GM06990 (cell line): ENCODE results near the gene RUFY2.

Source experiments
- DNase-seq: peaks from one replicate; pipeline ENCODE4 v3.0.0-alpha.2; 2011; ENCODE audit not compliant: insufficient read length; ENCODE audit errors: extremely low read depth
- H3K27me3 ChIP-seq: replicated peaks from 2 replicates; pipeline ENCODE4 v1.6.0; 2011; ENCODE audit warnings: low read length; ENCODE audit not compliant: control insufficient read depth, insufficient read depth
- H3K36me3 ChIP-seq: 2 replicates; pipeline ENCODE4 v1.5.1; 2011; ENCODE audit warnings: low read length; ENCODE audit not compliant: control insufficient read depth, insufficient read depth
- H3K4me3 ChIP-seq: replicated peaks from 2 replicates; pipeline ENCODE4 v1.5.1; 2011; ENCODE audit warnings: low read depth, mild to moderate bottlenecking, control low read depth, low read length
- TF ChIP-seq, protein P1 (sequence below): IDR thresholded peaks from 2 replicates; pipeline ENCODE4 v1.5.1; 2011; ENCODE audit warnings: low read length, control low read depth, mild to moderate bottlenecking, inconsistent platforms; ENCODE audit not compliant: insufficient read depth, poor library complexity, severe bottlenecking

The RUFY2 gene

DNA sequence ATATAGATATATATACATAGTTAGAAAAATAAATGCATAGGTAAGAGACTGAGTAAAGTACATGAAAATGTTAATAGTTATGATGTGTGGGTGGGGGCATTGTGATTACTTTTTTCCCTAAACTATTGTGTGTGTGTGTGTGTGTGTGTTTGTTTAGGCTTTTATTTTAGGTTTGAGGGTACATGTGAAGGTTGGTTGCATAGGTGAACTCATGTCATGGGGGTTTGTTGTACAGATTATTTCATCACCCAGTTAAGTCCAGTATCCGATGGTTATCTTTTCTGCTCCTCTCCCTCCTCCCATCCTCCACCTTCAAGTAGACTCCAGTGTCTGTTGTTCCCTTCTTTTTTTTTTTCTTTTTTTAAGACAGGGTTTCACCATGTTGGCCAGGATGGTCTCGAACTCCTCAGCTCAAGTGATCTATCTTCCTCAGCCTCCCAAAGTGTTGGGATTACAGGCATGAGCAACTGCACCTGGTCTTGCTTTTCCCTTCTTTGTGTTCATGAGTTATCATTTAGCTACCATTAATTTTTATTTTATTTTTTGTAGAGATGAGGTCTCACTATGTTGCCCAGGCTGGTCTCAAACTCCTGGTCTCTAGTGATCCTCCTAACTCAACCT is 1.9 kb upstream of the RUFY2 start:
- H3K36me3 ChIP-seq, result 0 out of 2 replicates have a peak, but pooled peaks cover 1% of the 10 kb centered on the region
- TF ChIP-seq, protein P1, sequence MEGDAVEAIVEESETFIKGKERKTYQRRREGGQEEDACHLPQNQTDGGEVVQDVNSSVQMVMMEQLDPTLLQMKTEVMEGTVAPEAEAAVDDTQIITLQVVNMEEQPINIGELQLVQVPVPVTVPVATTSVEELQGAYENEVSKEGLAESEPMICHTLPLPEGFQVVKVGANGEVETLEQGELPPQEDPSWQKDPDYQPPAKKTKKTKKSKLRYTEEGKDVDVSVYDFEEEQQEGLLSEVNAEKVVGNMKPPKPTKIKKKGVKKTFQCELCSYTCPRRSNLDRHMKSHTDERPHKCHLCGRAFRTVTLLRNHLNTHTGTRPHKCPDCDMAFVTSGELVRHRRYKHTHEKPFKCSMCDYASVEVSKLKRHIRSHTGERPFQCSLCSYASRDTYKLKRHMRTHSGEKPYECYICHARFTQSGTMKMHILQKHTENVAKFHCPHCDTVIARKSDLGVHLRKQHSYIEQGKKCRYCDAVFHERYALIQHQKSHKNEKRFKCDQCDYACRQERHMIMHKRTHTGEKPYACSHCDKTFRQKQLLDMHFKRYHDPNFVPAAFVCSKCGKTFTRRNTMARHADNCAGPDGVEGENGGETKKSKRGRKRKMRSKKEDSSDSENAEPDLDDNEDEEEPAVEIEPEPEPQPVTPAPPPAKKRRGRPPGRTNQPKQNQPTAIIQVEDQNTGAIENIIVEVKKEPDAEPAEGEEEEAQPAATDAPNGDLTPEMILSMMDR, result no peak
- H3K4me3 ChIP-seq, result no peak overlapping the region
- no peak for DNase-seq
- no peaks in the 10 kb centered on the region for H3K27me3 ChIP-seq

DNA sequence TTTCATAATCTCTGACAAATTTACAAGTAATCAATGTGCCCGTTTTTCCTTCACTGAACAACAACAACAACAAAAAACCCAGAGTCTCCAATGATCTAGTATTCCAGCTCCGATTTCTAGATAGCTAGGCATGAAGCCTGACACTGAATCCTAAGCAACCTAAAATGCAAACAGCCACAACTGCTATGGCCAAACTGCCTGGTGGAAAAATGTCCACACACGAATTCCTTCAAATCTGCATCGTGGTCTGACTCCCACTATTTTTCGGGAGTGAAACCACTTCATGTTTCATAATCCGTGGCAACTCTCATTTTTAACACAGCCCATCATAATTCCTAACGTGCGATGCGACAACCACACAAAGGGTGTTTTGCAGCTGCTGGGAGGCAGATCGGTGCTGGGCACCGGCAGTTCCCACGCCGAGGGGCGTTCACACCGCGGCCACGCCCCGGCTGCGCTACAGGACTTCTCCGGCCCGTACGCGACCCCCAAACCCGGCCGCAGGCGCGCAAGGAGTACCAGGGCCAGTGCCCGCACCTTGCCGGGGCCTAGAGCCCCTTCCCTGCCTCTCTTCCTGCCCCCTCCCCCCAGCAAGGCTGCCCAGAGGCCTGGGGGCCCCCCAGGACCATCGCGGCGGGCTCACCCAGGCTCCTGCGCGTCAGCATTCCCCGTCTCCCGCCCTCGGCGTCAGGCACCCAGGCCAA is 814 bp downstream of the RUFY2 start:
- peak overlapping the region; percentile 98 for H3K4me3 ChIP-seq
- H3K27me3 ChIP-seq, result no peaks in the 10 kb centered on the region
- H3K36me3 ChIP-seq, result no peaks in the 10 kb centered on the region
- DNase-seq, result peak; percentile 77
- TF ChIP-seq, protein P1, result no peak

DNA sequence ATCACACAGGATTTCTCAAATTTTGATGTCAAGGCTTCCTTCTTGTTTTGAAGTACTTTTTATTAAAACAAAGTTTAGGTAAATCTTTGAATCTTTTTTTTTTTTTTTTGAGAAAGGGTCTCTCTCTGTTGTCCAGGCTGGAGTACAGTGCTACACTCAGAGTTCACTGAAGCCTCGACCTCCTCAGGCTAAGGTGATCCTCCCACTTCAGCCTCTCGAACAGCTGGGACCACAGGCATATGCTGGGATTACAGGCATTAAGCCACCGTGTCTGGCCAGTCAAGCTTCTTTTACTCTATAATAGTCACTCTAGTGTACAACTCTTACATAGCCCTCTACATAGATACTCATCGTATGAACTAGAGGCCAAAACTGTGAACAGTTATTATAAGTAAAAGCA is 3.4 kb downstream of the RUFY2 start:
- no peaks in the 10 kb centered on the region for H3K27me3 ChIP-seq
- no peaks in the 10 kb centered on the region for H3K36me3 ChIP-seq
- TF ChIP-seq, protein P1, result no peak
- H3K4me3 ChIP-seq, result no peak overlapping the region
- no peak for DNase-seq

DNA sequence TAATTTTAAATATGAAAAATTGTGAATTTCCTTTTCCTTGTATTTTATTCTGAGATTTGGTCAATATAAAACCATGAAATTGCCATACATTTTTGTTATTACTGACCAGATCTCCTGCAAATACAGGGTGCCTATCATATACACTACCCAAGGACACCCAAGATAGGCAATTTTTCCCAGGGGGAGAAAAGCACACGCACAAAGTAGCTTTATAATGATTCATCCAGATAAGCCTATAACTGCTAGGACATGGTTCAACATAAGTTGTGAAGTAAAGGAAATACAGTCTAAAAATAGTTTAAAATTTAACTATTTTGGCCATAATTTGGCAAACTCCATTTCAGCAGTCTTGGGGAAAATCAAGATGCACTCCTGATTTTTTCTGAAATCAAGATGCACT is 4.8 kb downstream of the RUFY2 start:
- Histone ChIP-seq H3K4me3 (no peak overlapping the region), H3K36me3 (no peaks in the 10 kb centered on the region), H3K27me3 (no peaks in the 10 kb centered on the region)
- DNase-seq, result no peak
- TF ChIP-seq, protein P1, result no peak

DNA sequence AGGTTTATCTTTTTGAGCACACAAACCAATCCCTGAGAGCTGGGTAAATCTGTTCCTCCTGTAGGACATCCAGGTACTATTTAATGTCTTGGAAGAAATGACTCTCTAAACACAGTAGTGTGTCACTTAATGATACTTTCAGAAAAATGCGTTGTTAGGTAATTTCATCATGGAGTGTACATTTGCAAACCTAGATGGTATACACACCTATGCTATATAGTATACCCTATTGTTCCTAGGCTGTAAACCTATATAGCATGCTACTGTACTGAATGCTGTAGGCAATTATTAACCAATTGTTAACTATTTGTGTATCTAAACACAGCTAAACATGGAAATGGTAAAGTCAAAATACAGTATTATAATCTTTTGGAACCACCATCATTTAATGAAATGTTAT is 10.1 kb downstream of the RUFY2 start:
- H3K36me3 ChIP-seq, result no peaks in the 10 kb centered on the region

More for the DNA sequence above, 10.1 kb downstream of the RUFY2 start:
- no peaks in the 10 kb centered on the region for H3K27me3 ChIP-seq
- TF ChIP-seq, protein P1, result no peak
- no peak overlapping the region for H3K4me3 ChIP-seq
- DNase-seq, result no peak
